Keratinocyte (primary cell): ENCODE measurements around the gene NDEL1.

Source experiments
- EZH2 ChIP-seq: IDR thresholded peaks from one replicate; pipeline ENCODE4 v1.6.1; 2012; ENCODE audit warnings: inconsistent platforms, mild to moderate bottlenecking, low read length, moderate library complexity
- TF ChIP-seq, protein P1 (sequence below), 3 experiments: IDR thresholded peaks in 1 of 3; conservative IDR thresholded peaks in 1 of 3; optimal IDR thresholded peaks in 1 of 3; 2 replicates in 2 of 3; 3 replicates in 1 of 3; pipeline versions ENCODE3 to v1.5.1; 2011; ENCODE audit warnings: low read length in 3 of 3, mild to moderate bottlenecking in 3 of 3, moderate library complexity in 2 of 3, control low read depth in 1 of 3, inconsistent platforms in 1 of 3; ENCODE audit not compliant: insufficient read depth in 2 of 3; ENCODE audit errors: extremely low read depth in 1 of 3

DNA sequence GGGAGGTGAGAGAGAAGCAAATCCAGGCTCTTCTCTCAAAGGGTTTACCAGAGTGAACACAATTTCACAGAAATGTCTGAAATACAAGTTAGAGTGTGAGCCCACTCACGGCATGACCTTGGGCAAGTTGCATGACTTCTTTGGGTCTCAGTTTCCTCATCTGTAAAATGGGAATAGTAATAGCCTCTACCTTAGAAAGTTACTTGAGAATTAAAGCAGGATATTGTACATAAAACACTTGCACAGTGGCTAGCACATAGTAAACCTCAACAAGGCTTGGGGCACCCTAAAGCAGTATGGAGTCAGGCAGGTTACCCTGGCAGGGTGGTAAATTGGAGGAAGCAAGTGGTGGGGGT, 24.8 kb upstream of the NDEL1 start:
- TF ChIP-seq, protein P1, sequence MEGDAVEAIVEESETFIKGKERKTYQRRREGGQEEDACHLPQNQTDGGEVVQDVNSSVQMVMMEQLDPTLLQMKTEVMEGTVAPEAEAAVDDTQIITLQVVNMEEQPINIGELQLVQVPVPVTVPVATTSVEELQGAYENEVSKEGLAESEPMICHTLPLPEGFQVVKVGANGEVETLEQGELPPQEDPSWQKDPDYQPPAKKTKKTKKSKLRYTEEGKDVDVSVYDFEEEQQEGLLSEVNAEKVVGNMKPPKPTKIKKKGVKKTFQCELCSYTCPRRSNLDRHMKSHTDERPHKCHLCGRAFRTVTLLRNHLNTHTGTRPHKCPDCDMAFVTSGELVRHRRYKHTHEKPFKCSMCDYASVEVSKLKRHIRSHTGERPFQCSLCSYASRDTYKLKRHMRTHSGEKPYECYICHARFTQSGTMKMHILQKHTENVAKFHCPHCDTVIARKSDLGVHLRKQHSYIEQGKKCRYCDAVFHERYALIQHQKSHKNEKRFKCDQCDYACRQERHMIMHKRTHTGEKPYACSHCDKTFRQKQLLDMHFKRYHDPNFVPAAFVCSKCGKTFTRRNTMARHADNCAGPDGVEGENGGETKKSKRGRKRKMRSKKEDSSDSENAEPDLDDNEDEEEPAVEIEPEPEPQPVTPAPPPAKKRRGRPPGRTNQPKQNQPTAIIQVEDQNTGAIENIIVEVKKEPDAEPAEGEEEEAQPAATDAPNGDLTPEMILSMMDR (optimal IDR thresholded peaks at IDR 0.05 in 1 of 3, IDR thresholded peaks at IDR 0.05 in 1 of 3, conservative IDR thresholded peaks at IDR 0.05 in 1 of 3; ENCODE audit: extremely low read depth in 1 of 3, insufficient read depth in 2 of 3, low read length in 3 of 3), result no peak
- no peak for TF ChIP-seq EZH2
